ENCODE data around the gene SHISA5. TPM values are rescaled to one million over a fixed set of nuclear protein-coding genes. Genes with fewer than 3 reads are reported as not detected.

The SHISA5 gene
- total and polyA plus RNA-seq, 2 of the 8 experiments (the other 6 are each of a cell fraction or from before 2014, with no cell fraction given), result 196 to 315 TPM

DNA sequence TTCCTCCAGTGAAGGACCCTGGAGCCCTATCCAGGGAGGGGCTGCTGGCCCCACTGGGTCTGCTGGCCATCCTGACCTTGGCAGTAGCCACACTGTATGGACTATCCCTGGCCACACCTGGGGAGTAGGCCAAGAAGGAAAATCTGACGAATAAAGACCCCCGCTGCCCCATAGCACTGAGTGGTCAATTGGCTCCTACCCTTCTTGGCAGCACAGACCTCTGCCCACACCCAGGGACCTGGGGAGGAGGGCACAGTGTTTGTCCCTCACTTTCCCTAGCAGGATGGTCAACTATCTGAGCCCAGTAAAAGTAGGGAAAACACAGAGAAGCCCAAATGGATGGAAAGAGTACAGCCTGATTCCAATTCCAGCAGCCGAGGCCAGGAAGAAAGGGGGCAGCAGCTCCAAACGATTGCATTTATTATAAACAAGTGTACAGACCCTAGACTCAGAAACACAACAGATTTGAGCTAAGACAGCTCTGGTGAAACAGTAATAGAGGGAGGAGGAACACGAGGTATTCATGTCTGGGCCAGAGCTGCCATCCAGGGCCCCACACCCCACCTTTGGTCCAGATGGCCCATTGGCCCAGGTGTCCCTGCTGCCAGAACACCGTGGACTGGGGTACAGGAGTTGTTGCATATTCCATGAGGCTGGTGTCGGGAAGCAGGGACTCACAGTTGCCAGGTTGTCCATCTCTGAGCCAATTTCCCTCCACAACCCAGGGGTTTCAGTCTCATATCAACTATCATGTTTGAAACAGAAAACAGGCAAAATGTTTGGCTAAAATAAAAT, 36.3 kb downstream of the SHISA5 start (continued):
- TF ChIP-seq, protein P1, sequence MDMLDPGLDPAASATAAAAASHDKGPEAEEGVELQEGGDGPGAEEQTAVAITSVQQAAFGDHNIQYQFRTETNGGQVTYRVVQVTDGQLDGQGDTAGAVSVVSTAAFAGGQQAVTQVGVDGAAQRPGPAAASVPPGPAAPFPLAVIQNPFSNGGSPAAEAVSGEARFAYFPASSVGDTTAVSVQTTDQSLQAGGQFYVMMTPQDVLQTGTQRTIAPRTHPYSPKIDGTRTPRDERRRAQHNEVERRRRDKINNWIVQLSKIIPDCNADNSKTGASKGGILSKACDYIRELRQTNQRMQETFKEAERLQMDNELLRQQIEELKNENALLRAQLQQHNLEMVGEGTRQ (IDR thresholded peaks at IDR 0.05; ENCODE audit: low read length), result no peak

Data from H1 (cell line).